Adrenal gland (tissue), 5 donors: Measurements from ENCODE around the gene HNRNPC.

ENCODE experiments used
- CTCF ChIP-seq, 6 experiments: fragments of 450-650 bp in 4 of 6; fragments of 200-600 bp in 2 of 6; sonication (generic) in 1 of 6; IDR thresholded peaks; 1 replicate in 5 of 6; 2 replicates in 1 of 6; pipeline versions ENCODE4 v1.5.1 to v1.8.0; 2016 to 2021; ENCODE audit warnings: antibody characterized with exemption in 6 of 6, mild to moderate bottlenecking in 2 of 6, moderate library complexity in 1 of 6
- POLR2A ChIP-seq, 2 donors: fragments of 450-650 bp; IDR thresholded peaks; one replicate each; pipeline ENCODE4 v1.6.1; 2017; ENCODE audit warnings: antibody characterized with exemption in 2 of 2, mild to moderate bottlenecking in 2 of 2, moderate library complexity in 1 of 2
- donor health status: DM: no; HTN: no; CAD: no.

GRCh38 chr14:21241218-21241819 is 27.9 kb downstream of the HNRNPC start:
- TF ChIP-seq CTCF (IDR thresholded peaks at IDR 0.05) (peak in 5 of 6 experiments; percentile 16 to 51 (median 42)), POLR2A (IDR thresholded peaks at IDR 0.05) (no peak)
